SW 1271 (cell line): Measurements from ENCODE around the gene GPR146.
A peak's percentile ranks its signal among the peaks of the same experiment; 100 is the strongest.
"Not testable (repeated sequence)": the region's sequence is repeated elsewhere in the genome, so short reads cannot be mapped to it uniquely, and the experiment has no call there.

ENCODE experiments used
- DNase-seq, 2 experiments: peaks; one replicate each; lab custom pipeline; 2025; lab: John Stamatoyannopoulos, UW

The GPR146 gene

GRCh38 chr7:1058311-1058710, 14.0 kb downstream of the GPR146 start:
- no peak for DNase-seq

- no peak for DNase-seq
Observed at GRCh38 chr7:1058821-1059199, 14.5 kb downstream of the GPR146 start.

- DNase-seq: peak in 1 of 2 experiments; percentile 17
Observed at GRCh38 chr7:1059200-1060091, 15.1 kb downstream of the GPR146 start.

GRCh38 chr7:1060315-1061072, 16.1 kb downstream of the GPR146 start:
- no peak for DNase-seq

- no peak for DNase-seq
Observed at GRCh38 chr7:1061180-1061579, 16.8 kb downstream of the GPR146 start.

- no peak for DNase-seq
Observed at GRCh38 chr7:1062296-1063294, 18.2 kb downstream of the GPR146 start.

GRCh38 chr7:1063361-1063760, 19.0 kb downstream of the GPR146 start:
- DNase-seq: no peak

- DNase-seq: no peak
Observed at GRCh38 chr7:1064581-1064980, 20.2 kb downstream of the GPR146 start.

GRCh38 chr7:1065263-1065584, 20.9 kb downstream of the GPR146 start:
- no peak for DNase-seq

GRCh38 chr7:1065585-1066241, 21.4 kb downstream of the GPR146 start:
- DNase-seq: peak; percentile 51 to 66

- no peak for DNase-seq
Observed at GRCh38 chr7:1066242-1066588, 21.9 kb downstream of the GPR146 start.

- no peak for DNase-seq
Observed at GRCh38 chr7:1068013-1068412, 23.7 kb downstream of the GPR146 start.

- DNase-seq: no peak
Observed at GRCh38 chr7:1068619-1069018, 24.3 kb downstream of the GPR146 start.

- no peak for DNase-seq
Observed at GRCh38 chr7:1070544-1071011, 26.2 kb downstream of the GPR146 start.

GRCh38 chr7:1071731-1072254, 27.4 kb downstream of the GPR146 start:
- no peak for DNase-seq

- DNase-seq: no peak
Observed at GRCh38 chr7:1073142-1073977, 29.0 kb downstream of the GPR146 start.

- DNase-seq: not testable (repeated sequence)
Observed at GRCh38 chr7:1074018-1074417, 29.7 kb downstream of the GPR146 start.

- DNase-seq: no peak
Observed at GRCh38 chr7:1074593-1075431, 30.5 kb downstream of the GPR146 start.
